ENCODE results near the gene EXOSC7.

DNA sequence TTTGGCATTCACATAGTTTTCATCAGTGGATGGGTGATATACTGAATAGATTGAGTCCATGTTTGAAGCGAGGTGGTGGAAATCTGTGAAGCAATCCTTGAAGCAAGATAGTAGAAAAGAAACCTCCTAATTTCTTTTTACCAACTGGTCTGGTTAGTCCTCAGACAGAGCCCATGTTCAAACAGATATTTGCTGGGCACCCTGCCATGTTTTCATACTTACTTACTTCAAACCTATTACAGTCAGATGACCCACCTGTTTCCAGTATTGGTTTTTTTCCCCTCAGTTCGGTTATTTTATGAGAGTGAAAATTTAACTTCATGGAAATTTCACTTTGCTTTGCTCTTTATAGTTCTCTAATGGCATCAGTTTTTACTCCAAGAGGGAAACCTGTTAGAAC is 23.7 kb downstream of the EXOSC7 start:
- TF ChIP-seq, protein P1, sequence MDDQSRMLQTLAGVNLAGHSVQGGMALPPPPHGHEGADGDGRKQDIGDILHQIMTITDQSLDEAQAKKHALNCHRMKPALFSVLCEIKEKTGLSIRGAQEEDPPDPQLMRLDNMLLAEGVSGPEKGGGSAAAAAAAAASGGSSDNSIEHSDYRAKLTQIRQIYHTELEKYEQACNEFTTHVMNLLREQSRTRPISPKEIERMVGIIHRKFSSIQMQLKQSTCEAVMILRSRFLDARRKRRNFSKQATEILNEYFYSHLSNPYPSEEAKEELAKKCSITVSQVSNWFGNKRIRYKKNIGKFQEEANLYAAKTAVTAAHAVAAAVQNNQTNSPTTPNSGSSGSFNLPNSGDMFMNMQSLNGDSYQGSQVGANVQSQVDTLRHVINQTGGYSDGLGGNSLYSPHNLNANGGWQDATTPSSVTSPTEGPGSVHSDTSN (IDR thresholded peaks at IDR 0.05) = no peak
- TF ChIP-seq CTCF (IDR thresholded peaks at IDR 0.05) = no peak
- no peak for TF ChIP-seq NRF1 (IDR thresholded peaks at IDR 0.05; ENCODE audit: low read depth, low read length)
